GM12865 (cell line): Measurements from ENCODE around the gene ATP5F1E.

Experiments
- DNase-seq: peaks from one replicate; pipeline ENCODE4 v3.0.0; 2010; ENCODE audit warnings: low read depth
- H3K4me3 ChIP-seq: 2 replicates; pipeline ENCODE4 v1.5.1; 2011; ENCODE audit warnings: mild to moderate bottlenecking, low read depth, low read length, control low read depth
- TF ChIP-seq, protein P1 (sequence below): IDR thresholded peaks from 2 replicates; pipeline ENCODE4 v1.5.1; 2011; ENCODE audit warnings: low read length, control low read depth, low read depth, inconsistent platforms; ENCODE audit not compliant: insufficient read depth; ENCODE audit errors: missing control alignments

The ATP5F1E gene

GRCh38 chr20:59073582-59073981 lies 41.4 kb upstream of the ATP5F1E start:
- H3K4me3 ChIP-seq, result no peak overlapping the region
- TF ChIP-seq, protein P1, sequence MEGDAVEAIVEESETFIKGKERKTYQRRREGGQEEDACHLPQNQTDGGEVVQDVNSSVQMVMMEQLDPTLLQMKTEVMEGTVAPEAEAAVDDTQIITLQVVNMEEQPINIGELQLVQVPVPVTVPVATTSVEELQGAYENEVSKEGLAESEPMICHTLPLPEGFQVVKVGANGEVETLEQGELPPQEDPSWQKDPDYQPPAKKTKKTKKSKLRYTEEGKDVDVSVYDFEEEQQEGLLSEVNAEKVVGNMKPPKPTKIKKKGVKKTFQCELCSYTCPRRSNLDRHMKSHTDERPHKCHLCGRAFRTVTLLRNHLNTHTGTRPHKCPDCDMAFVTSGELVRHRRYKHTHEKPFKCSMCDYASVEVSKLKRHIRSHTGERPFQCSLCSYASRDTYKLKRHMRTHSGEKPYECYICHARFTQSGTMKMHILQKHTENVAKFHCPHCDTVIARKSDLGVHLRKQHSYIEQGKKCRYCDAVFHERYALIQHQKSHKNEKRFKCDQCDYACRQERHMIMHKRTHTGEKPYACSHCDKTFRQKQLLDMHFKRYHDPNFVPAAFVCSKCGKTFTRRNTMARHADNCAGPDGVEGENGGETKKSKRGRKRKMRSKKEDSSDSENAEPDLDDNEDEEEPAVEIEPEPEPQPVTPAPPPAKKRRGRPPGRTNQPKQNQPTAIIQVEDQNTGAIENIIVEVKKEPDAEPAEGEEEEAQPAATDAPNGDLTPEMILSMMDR, result no peak
- DNase-seq, result no peak

DNA sequence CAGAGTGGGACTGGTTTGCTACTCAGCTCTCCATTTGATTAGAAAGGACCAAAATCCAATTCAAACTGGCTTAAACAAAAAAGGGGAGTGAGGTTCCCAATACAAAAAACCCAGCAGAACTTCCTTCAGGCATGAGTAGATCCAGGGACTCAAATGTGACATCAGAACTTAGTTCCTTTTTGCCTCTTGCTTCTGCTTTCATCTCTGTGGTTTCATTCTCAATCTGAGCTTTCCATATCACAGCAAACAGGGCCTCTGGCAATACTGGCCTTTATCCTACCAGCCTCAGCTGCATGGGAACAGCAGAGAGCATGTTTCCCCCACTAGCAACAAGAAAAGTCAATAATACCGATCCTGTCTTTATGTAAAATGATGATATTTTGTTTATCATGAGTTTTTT lies 39.1 kb upstream of the ATP5F1E start:
- TF ChIP-seq, protein P1, result no peak
- peak; percentile 44 for DNase-seq
- no peak overlapping the region for H3K4me3 ChIP-seq

- TF ChIP-seq, protein P1, result no peak
These were observed 36.9 kb upstream of the ATP5F1E start for GRCh38 chr20:59069026-59069425.

GRCh38 chr20:59068534-59068933 lies 36.4 kb upstream of the ATP5F1E start:
- H3K4me3 ChIP-seq, result no peak overlapping the region

More at GRCh38 chr20:59069026-59069425, 36.9 kb upstream of the ATP5F1E start:
- no peak overlapping the region for H3K4me3 ChIP-seq
- DNase-seq, result no peak

GRCh38 chr20:59064214-59064722 lies 32.1 kb upstream of the ATP5F1E start:
- H3K4me3 ChIP-seq, result no peak overlapping the region
- no peak for DNase-seq
- TF ChIP-seq, protein P1, result no peak

More at GRCh38 chr20:59068534-59068933, 36.4 kb upstream of the ATP5F1E start:
- TF ChIP-seq, protein P1, result no peak
- no peak for DNase-seq

GRCh38 chr20:59063358-59064213 lies 31.5 kb upstream of the ATP5F1E start:
- TF ChIP-seq, protein P1, result no peak
- no peak for DNase-seq
- no peak overlapping the region for H3K4me3 ChIP-seq

- TF ChIP-seq, protein P1, result no peak
- no peak for DNase-seq
- no peak overlapping the region for H3K4me3 ChIP-seq
These were observed 29.9 kb upstream of the ATP5F1E start for GRCh38 chr20:59062081-59062480.
